Type B pancreatic cell (in vitro differentiated cells): ENCODE measurements around the gene PACSIN3. TPM values are rescaled to one million over a fixed set of nuclear protein-coding genes. Genes with fewer than 3 reads are reported as not detected.

Experiments used
- DNase-seq: peaks from one replicate; pipeline ENCODE4 v3.0.0; 2021; ENCODE audit warnings: mixed read lengths; ENCODE audit not compliant: unreplicated experiment; ENCODE audit errors: extremely low spot score
- H3K27ac Mint-ChIP-seq: 2 replicates; pipeline ENCODE4 v1.8.0; 2021; ENCODE audit warnings: mild to moderate bottlenecking, mixed read lengths
- H3K27me3 Mint-ChIP-seq: 2 replicates; pipeline ENCODE4 v1.8.0; 2021; ENCODE audit warnings: mixed read lengths
- H3K36me3 Mint-ChIP-seq: 2 replicates; pipeline ENCODE4 v1.8.0; 2021; ENCODE audit warnings: mixed read lengths
- H3K4me1 Mint-ChIP-seq: one replicate; pipeline ENCODE4 v1.8.0; 2021; ENCODE audit warnings: mixed read lengths; ENCODE audit not compliant: unreplicated experiment
- H3K4me3 Mint-ChIP-seq: 2 replicates; pipeline ENCODE4 v1.8.0; 2021; ENCODE audit warnings: mild to moderate bottlenecking, mixed read lengths
- H3K9me3 Mint-ChIP-seq: 2 replicates; pipeline ENCODE4 v1.8.0; 2021; ENCODE audit warnings: mixed read lengths
- CTCF ChIP-seq: fragments of 200-600 bp; sonication (generic); conservative IDR thresholded peaks from 2 replicates; pipeline ENCODE4 v1.5.0; 2021; ENCODE audit warnings: antibody characterized with exemption, mild to moderate bottlenecking
- long read RNA-seq: library from polyadenylated mRNA; unstranded; transcript quantifications from one replicate; pipeline ENCODE4 v2.0.0, GENCODE V29; 2020
- total RNA-seq: library from RNA; stranded (reverse); gene quantifications from 2 replicates; pipeline ENCODE4 v1.2.1, GENCODE V29; 2021; ENCODE audit warnings: low replicate concordance

PACSIN3 gene
- total RNA-seq: 52.5 and 77.2 TPM in 2 replicates
- long read RNA-seq, transcript PACSIN3-201 (11 exons, 1,843 nt): major isoform, 10 of 15 reads
- long read RNA-seq, partial matches to known transcripts: 2 of 15 reads
- long read RNA-seq, other reads (novel, unspliced or antisense): 2 of 15 reads

GRCh38 chr11:47186076-47186699, at the start of gene PACSIN3:
Gene PACSIN3, minus strand, starts transcription at chr11:47186434. Its CDS starts 3,707 bp downstream, at chr11:47182727.
- peak within 1 kb of the TSS; percentile 89 for H3K4me3 Mint-ChIP-seq
- peak within 1 kb of the TSS; percentile 79 for H3K27ac Mint-ChIP-seq
- TF ChIP-seq CTCF: peak; percentile 50
- no peaks in the 10 kb centered on the region for H3K9me3 Mint-ChIP-seq
- no peaks in the 10 kb centered on the region for H3K36me3 Mint-ChIP-seq
- H3K27me3 Mint-ChIP-seq: no peaks in the 10 kb centered on the region
- peaks cover 22% of the 10 kb centered on the region for H3K4me1 Mint-ChIP-seq
- DNase-seq: no peak

GRCh38 chr11:47235163-47235562, 48.9 kb upstream of the PACSIN3 start:
- no peak for DNase-seq
- Mint-ChIP-seq H3K27ac (no peak overlapping the region), H3K4me3 (no peak overlapping the region)

GRCh38 chr11:47234669-47235100, 48.5 kb upstream of the PACSIN3 start:
- H3K27me3 Mint-ChIP-seq: no peaks in the 10 kb centered on the region
- H3K36me3 Mint-ChIP-seq: peaks cover 22% of the 10 kb centered on the region
- TF ChIP-seq CTCF: no peak
- H3K4me3 Mint-ChIP-seq: peak overlapping the region; percentile 31
- no peak for DNase-seq
- H3K9me3 Mint-ChIP-seq: no peaks in the 10 kb centered on the region
- no peak overlapping the region for H3K27ac Mint-ChIP-seq
- H3K4me1 Mint-ChIP-seq: peaks cover 11% of the 10 kb centered on the region

More at GRCh38 chr11:47235163-47235562, 48.9 kb upstream of the PACSIN3 start:
- Mint-ChIP-seq H3K9me3 (no peaks in the 10 kb centered on the region), H3K36me3 (peaks cover 23% of the 10 kb centered on the region), H3K27me3 (no peaks in the 10 kb centered on the region), H3K4me1 (peaks cover 11% of the 10 kb centered on the region)
- TF ChIP-seq CTCF: no peak

GRCh38 chr11:47233989-47234668, 47.9 kb upstream of the PACSIN3 start:
- H3K4me3 Mint-ChIP-seq: no peak overlapping the region
- H3K4me1 Mint-ChIP-seq: peaks cover 11% of the 10 kb centered on the region
- peaks cover 24% of the 10 kb centered on the region for H3K36me3 Mint-ChIP-seq
- TF ChIP-seq CTCF: peak; percentile 32
- no peak for DNase-seq
- no peak overlapping the region for H3K27ac Mint-ChIP-seq
- no peaks in the 10 kb centered on the region for H3K9me3 Mint-ChIP-seq
- H3K27me3 Mint-ChIP-seq: no peaks in the 10 kb centered on the region

- no peaks in the 10 kb centered on the region for H3K9me3 Mint-ChIP-seq
Measured at GRCh38 chr11:47233051-47233450, 46.8 kb upstream of the PACSIN3 start.

More at GRCh38 chr11:47233051-47233450, 46.8 kb upstream of the PACSIN3 start:
- no peak overlapping the region for H3K4me3 Mint-ChIP-seq
- peaks cover 11% of the 10 kb centered on the region for H3K4me1 Mint-ChIP-seq
- H3K36me3 Mint-ChIP-seq: peaks cover 28% of the 10 kb centered on the region
- DNase-seq: no peak
- TF ChIP-seq CTCF: no peak
- no peak overlapping the region for H3K27ac Mint-ChIP-seq
- H3K27me3 Mint-ChIP-seq: no peaks in the 10 kb centered on the region
